ENCODE data around the gene TNPO3. TPM values are rescaled to one million over a fixed set of nuclear protein-coding genes. Genes with fewer than 3 reads are reported as not detected.

The TNPO3 gene
- total and polyA plus RNA-seq, 2 of the 4 experiments (the other 2 are of a cell fraction): 24.2 to 77.2 TPM

GRCh38 chr7:129037585-129037984, 17.3 kb downstream of the TNPO3 start:
- WGBS, 2 experiments (ENCODE audit: extremely low coverage in 2 of 2, insufficient read length in 1 of 2): no CpG with 5 or more reads among the region's 4 CpGs
- no peak overlapping the region for H3K56ac ChIP-seq (ENCODE audit: extremely low read depth, insufficient read depth, low read length)
- no peak overlapping the region for H3K14ac ChIP-seq (replicated peaks; ENCODE audit: low read depth, low read length)
- H2AFZ ChIP-seq (replicated peaks; ENCODE audit: low read length, poor library complexity): no peak overlapping the region
- intact Hi-C loops (cut with micrococcal nuclease) (no loop called here), in situ Hi-C loops (cut with MboI; ENCODE audit: low sequenced_read_pairs) (no loop called here), dilution Hi-C loops (cut with HindIII; ENCODE audit: low sequenced_read_pairs, unreplicated experiment) (no loop called here)
- no peak overlapping the region for H2AK9ac ChIP-seq (replicated peaks; ENCODE audit: low read depth, low read length, poor library complexity)
- no peak overlapping the region for H3K4me2 ChIP-seq (ENCODE audit: low read depth, low read length)
- BruUV-seq (replicated peaks): no TSS peak
- no peak overlapping the region for H3K9ac ChIP-seq (ENCODE audit: low read depth, low read length)
- peaks cover 33 to 62% of the 10 kb centered on the region in 2 experiments for H3K79me1 ChIP-seq (ENCODE audit: low read depth in 1 of 2, low read length in 2 of 2)
- ChIA-PET POLR2A (ENCODE audit: unreplicated experiment) (no interaction called here), CTCF (no interaction called here)
- H3K9me3 ChIP-seq (ENCODE audit: control insufficient read depth, insufficient read depth, low read length): no peaks in the 10 kb centered on the region
- no peak overlapping the region for H3K18ac ChIP-seq (ENCODE audit: low read depth, low read length)
- TF ChIP-seq CTCF (conservative IDR thresholded peaks at IDR 0.05; ENCODE audit: low read depth, low read length): no peak
- no peak for TF ChIP-seq SMC3 (IDR thresholded peaks at IDR 0.05; ENCODE audit: low read depth, low read length)
- TF ChIP-seq MAFK (IDR thresholded peaks at IDR 0.05; ENCODE audit: low read depth, low read length): no peak
- no peak for TF ChIP-seq CEBPB (IDR thresholded peaks at IDR 0.05; ENCODE audit: low read depth, low read length)
- H2AK5ac ChIP-seq (ENCODE audit: low read depth, low read length): no peak overlapping the region
- no peak overlapping the region for H3K4me3 ChIP-seq (ENCODE audit: insufficient read depth, low read depth, low read length)
- 0 out of 2 replicates have a peak, but pooled peaks cover 1% of the 10 kb centered on the region for H3K4me1 ChIP-seq (ENCODE audit: control insufficient read depth, insufficient read depth, low read length)
- no peak overlapping the region for H4K8ac ChIP-seq (ENCODE audit: low read depth in 2 of 2, low read length in 2 of 2)
- H4K91ac ChIP-seq (ENCODE audit: insufficient read depth, low read depth, low read length): no peak overlapping the region
- H4K20me1 ChIP-seq (ENCODE audit: insufficient read depth, low read length): peaks cover 32% of the 10 kb centered on the region
- no peak overlapping the region for H3K4ac ChIP-seq (ENCODE audit: low read depth, low read length)
- peaks cover 5% of the 10 kb centered on the region; the same call in 1 of the 2 replicates for H3K9me1 ChIP-seq (ENCODE audit: insufficient read depth, low read length)
- no peak overlapping the region for H2BK5ac ChIP-seq (ENCODE audit: low read depth, low read length, poor library complexity, severe bottlenecking)
- no peak for DNase-seq
- ATAC-seq (ENCODE audit: low read depth): no peak
- H3K27ac ChIP-seq (ENCODE audit: insufficient read depth, low read length): no peak overlapping the region
- no peak overlapping the region for H3K23ac ChIP-seq (ENCODE audit: low read depth, low read length)
- H3K36me3 ChIP-seq (ENCODE audit: control insufficient read depth, insufficient read depth, low read length): peaks cover 14% of the 10 kb centered on the region
- H2BK20ac ChIP-seq (ENCODE audit: low read depth, low read length): no peak overlapping the region
- no peaks in the 10 kb centered on the region for H3K27me3 ChIP-seq (ENCODE audit: control insufficient read depth, insufficient read depth, low read length)
- no peak overlapping the region for H2BK120ac ChIP-seq (ENCODE audit: low read depth, low read length)
- H4K5ac ChIP-seq (ENCODE audit: low read depth, low read length): no peak overlapping the region
- no peak overlapping the region for H2BK15ac ChIP-seq (ENCODE audit: low read depth, low read length)
